ENCODE results near the gene FTO. TPM values are rescaled to one million over a fixed set of nuclear protein-coding genes. Genes with fewer than 3 reads are reported as not detected.

Gene FTO
- total RNA-seq, 1 donor from 2014 or later, result 39.4 TPM

DNA sequence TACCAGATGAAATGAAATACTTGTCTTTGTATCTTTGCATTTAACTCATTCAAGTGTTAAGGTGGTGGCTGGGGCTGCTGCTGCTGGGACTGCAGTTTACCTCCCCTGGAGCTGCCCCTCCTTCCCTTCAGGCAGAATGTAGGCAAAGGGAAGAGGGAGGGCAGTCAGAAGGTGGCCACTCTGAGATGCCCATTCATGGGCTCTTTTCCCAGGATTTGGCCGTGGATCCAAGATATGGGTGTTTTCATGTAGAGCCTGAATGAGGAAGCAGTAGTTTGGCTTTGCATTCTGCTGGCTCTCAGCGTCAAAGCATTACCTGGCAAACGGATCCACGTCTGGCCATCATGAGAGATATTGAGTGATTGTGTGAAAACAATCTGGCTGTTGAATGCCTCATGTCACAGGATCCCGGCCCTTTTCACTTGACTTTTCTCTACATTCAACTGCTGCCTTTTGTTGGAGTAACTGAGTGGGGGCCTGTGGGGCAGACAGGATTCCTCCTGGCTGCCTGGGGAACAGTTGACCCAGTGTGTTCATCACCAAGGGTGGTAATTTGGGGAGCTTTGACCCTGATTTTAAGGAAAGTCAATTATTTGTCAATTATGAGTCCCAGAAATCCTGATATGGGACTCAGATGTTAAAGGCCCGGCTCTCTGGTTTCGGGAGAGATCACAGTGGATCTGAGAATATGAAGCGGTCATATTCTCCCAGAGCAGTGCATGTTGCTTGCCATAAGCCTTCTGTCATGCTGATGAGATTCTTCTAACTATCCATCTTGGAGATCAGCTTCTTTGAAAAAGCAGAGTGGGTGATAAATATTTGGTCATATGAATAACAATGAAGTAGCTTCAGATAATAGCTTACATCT is 345.9 kb downstream of the FTO start:
- no peak for DNase-seq (ENCODE audit: low read depth in 2 of 2)

DNA sequence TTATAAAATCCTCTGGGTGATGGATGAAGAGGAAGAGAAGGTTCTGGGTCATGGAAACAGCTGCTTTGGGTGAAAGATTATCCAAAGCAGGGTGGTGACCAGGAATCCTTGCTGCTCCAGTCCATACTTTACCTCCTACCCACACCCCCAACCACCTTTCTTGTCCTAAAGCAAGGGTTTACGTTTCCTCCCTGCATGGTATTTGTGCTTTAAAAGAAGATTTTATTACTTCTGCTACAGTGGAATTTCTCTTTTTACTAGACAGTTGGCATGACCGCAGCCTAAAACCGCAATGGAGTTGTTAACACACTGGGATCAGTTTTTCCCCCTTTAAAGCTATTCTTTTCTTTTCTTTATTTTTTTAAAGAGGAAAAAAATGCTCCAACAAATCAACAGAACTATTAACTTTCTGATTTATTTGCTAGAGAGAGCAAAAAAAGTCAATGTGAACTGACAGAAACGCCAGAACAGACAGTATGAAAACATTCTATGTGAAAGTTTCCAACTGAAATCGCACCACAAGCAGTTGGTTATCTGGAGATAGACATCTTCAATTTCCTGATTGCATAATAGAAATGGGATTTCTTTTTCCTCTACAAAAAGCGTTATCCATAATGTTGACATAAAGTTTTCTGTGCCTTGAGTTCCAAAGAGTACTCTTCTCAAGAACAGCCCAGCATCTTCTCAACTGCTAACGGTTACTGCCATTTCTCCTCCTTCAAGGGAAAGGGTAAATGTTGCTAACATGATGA is 346.7 kb downstream of the FTO start:
- no peak for DNase-seq (ENCODE audit: low read depth in 2 of 2)

DNA sequence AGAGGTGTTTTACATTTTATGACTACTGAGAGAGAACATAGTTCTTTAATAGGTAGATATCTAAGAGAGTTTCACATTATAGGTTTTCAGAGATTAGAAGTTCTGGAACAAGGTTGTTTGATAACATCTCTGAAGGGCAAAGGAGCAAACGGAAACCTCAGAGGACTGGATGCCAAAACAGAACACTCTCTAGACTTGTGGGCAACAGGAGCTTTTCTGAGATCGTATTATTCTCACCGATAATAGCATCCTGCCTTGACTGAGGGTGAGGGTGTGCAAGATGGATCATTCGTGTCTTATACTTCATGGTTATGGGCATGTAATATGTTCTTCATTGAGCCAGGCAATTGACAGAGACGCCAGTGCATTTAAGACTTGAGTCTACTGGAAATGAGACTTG is 347.9 kb downstream of the FTO start:
- no peak for DNase-seq (ENCODE audit: low read depth in 2 of 2)

- DNase-seq (ENCODE audit: low read depth in 2 of 2), result no peak
Observed at GRCh38 chr16:54052271-54052670, 348.3 kb downstream of the FTO start.

DNA sequence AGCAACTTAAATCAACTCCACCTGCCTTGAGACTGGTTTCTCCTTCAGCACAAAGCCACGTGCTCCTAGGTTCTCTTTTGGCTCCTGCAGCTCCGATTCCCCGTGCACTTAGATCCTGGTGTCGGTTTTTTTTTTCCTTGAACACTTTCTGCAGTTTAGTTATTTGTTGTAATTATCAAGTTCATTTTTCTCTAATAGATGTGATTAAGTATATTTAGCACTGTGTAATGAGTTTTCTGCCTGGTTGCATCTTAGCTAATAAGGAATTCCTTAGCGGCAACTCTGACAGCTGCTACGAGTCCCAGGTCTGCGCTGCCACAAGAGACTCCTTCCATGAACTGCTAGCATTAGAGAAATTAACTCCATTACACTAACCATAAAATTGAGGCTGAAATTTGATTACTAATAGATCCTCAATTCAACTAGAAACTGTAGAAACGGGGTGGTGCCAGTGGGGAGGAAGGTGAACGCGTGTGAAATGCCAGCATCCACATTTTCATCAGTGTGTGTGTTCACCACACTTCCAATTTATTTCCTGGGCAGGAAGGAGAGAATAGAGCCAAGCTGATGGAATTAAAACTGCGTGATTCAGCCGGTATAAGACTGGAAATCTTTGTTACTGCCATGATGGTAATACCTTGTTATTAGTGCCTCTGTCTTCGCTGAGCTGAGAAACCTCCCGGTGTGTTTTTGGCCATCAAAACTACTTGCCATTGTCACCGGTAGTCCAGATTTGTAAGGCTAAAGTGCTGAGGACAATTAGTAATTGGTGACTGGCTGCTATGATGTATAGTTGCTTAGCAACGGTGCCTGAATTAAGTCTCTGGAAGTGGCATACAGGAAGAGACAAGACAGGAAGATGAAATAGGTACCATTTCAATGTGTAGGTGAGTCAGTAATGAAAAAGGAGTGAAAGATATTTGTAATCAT is 350.2 kb downstream of the FTO start:
- DNase-seq (ENCODE audit: low read depth in 2 of 2), result no peak

- DNase-seq (ENCODE audit: low read depth in 2 of 2), result no peak
Observed at GRCh38 chr16:54055191-54055590, 351.2 kb downstream of the FTO start.

GRCh38 chr16:54055864-54056263 is 351.9 kb downstream of the FTO start:
- DNase-seq (ENCODE audit: low read depth in 2 of 2), result peak; percentile 60 to 81

GRCh38 chr16:54056921-54057320 is 353.0 kb downstream of the FTO start:
- DNase-seq (ENCODE audit: low read depth in 2 of 2), result no peak

GRCh38 chr16:54059319-54059718 is 355.4 kb downstream of the FTO start:
- DNase-seq (ENCODE audit: low read depth in 2 of 2), result no peak

GRCh38 chr16:54060599-54061421 is 356.9 kb downstream of the FTO start:
- DNase-seq (ENCODE audit: low read depth in 2 of 2), result no peak

DNA sequence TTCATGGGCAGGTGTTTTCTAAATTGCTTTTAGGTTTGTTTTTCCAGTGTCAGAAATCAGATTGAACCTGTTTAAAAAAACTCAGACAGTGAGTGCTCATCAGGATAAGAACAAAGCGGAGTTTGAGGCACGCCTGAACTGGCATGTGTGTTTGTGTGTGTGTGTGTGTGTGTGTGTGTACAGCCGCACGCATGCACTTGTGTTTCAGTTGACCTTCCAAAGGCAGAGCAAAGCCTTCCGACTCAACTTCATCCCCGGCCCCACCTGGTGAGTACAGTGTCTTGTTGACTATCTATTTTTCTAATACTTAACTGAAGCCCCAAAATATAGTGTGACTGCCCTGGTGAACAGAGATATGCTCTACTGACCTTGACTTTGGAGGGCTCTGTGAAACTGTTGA is 357.5 kb downstream of the FTO start:
- DNase-seq (ENCODE audit: low read depth in 2 of 2), result no peak

- no peak for DNase-seq (ENCODE audit: low read depth in 2 of 2)
Observed at GRCh38 chr16:54062361-54063278, 358.7 kb downstream of the FTO start.

- DNase-seq (ENCODE audit: low read depth in 2 of 2), result no peak
Observed at GRCh38 chr16:54063279-54063773, 359.4 kb downstream of the FTO start.

DNA sequence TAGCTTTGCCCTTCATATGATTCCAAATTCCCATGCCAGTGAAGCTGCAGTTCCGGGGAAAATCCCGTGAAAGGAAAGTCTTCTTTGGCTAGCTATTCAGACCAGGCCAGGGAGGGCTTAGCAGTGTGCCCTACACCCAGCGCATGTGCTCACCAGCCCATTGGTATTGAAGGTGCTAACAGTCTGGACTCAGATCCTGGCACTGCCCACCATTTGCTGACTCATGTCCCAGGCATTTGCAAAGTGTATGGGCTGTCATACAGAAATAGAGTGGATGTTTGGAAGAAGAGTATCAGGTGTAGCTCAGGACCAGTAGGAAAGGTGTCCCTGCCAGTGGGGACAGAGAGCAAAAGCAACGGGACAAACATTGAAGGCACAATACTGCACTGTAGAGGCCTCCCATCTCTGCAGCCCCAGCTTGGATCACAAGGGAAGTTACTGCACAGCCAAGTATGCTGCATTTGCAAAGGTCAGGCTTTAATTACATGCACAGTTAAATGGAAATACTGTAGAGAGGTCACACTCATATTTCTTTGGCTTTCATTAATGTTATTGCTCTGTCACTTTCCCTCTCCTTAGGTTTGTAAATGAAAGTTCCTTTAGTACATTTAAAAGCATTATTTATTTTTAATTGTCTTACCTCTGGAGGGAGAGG is 362.6 kb downstream of the FTO start:
- DNase-seq (ENCODE audit: low read depth in 2 of 2), result peak in 1 of 2 donors; percentile 28

DNA sequence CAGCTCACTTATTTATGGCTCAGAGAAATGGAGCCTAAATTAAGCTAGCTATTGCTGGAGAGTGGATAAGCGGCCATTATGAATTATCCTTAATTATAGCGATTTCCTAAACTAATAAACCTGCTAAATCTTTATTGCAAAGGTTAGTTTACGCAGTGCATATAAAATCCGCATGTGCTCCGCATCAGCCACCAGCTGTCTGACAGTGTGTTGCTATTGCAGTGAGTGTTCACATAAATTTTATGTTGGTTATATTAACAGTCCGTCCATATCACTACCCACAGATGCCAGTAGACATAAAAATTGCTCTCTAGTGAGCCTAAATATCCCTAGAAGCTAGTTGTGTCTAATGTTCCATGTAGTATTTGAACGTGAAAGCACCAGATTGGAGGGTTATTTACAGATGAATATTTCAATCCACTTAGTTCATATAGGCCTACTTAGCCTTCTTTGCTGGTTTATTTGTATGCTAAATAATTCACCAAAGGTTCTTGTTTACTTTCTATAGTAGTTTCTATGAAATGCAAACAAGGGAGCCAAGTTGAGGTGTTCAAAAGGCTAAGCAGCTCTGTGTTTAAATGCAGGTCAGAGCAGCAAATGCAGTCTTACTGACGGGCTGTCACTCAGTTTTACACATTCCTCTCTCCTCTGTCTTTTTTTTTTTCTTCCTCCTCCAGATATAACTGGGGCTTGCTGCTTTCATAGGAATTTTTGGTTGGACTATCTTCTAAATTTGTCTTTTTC is 363.5 kb downstream of the FTO start:
- DNase-seq (ENCODE audit: low read depth in 2 of 2), result no peak

DNA sequence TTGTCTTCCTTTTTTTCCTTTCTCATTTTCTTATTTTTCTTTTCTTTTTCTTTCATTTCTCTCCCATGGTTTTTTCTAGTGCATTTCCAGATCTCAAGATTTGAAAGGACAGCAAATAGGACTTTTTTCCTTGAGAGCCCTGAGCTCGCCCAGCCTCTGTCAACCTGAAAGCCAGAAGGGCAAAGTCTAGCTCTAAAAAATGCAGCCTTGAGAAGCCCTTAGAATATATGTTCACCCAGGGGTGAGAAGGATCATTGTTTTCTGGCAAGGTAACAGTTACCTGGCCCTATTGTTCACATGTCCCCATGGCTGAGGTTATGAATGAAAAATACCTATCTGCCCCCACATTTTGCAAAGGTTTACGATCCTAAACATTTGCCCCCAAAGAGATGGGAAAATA is 364.3 kb downstream of the FTO start:
- no peak for DNase-seq (ENCODE audit: low read depth in 2 of 2)

DNA sequence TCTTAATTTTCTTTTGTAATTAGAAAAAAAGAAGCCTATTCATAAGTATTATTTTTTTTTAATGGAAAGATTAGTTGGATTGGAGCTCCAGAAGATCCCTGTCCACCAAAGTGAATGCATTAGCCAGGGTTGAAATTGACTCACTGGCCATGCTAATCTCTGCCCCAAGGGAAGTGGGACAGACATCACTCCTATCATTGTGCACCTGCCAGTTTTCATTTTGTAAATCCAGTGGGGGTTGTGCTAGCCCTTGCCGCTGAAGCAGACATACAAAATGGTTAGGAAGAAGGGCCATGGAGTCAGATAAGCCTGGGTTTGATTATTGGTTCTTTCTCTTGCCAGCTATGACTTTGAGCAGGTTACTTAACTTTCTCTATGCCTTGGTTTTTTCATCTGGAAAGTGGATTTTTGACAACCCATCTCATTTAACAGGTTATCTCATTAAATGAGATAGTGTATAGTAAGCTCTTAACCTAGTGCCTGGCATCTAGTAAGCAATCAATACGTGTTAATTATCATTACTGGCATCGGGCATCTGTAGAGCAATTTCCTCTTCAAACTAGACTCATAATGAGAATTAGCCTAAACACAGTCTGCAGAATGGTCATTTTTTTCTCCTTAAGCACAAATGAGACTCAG is 365.8 kb downstream of the FTO start:
- no peak for DNase-seq (ENCODE audit: low read depth in 2 of 2)

All from dermis microvascular lymphatic vessel endothelial cell (primary cell).